IPS-20b (cell line): ENCODE measurements around the gene COL15A1.
"Not testable (repeated sequence)": the region's sequence is repeated elsewhere in the genome, so short reads cannot be mapped to it uniquely, and the experiment has no call there.

Experiments
- H3K27ac ChIP-seq: one replicate; pipeline ENCODE4 v1.5.1; 2013; ENCODE audit warnings: low read length
- H3K27me3 ChIP-seq: 2 replicates; pipeline ENCODE4 v1.6.1; 2013; ENCODE audit warnings: mild to moderate bottlenecking, low read length, inconsistent platforms; ENCODE audit not compliant: insufficient read depth
- H3K36me3 ChIP-seq: 2 replicates; pipeline ENCODE4 v1.6.1; 2013; ENCODE audit warnings: low read depth, mild to moderate bottlenecking, inconsistent platforms, low read length, moderate library complexity; ENCODE audit not compliant: insufficient read depth
- H3K4me1 ChIP-seq: 2 replicates; pipeline ENCODE4 v1.6.1; 2013; ENCODE audit warnings: mild to moderate bottlenecking, control low read depth, inconsistent platforms, low read length, moderate library complexity; ENCODE audit not compliant: insufficient read depth
- H3K4me3 ChIP-seq: 2 replicates; pipeline ENCODE4 v1.5.1; 2013; ENCODE audit warnings: mild to moderate bottlenecking, low read length, inconsistent platforms
- H3K9ac ChIP-seq: 2 replicates; pipeline ENCODE4 v1.6.1; 2013; ENCODE audit warnings: low read depth, mild to moderate bottlenecking, inconsistent platforms, low read length, moderate library complexity
- H3K9me3 ChIP-seq: 2 replicates; pipeline ENCODE4 v1.6.1; 2013; ENCODE audit warnings: mild to moderate bottlenecking, low read depth, low read length, inconsistent platforms; ENCODE audit not compliant: insufficient read depth

The COL15A1 gene

DNA sequence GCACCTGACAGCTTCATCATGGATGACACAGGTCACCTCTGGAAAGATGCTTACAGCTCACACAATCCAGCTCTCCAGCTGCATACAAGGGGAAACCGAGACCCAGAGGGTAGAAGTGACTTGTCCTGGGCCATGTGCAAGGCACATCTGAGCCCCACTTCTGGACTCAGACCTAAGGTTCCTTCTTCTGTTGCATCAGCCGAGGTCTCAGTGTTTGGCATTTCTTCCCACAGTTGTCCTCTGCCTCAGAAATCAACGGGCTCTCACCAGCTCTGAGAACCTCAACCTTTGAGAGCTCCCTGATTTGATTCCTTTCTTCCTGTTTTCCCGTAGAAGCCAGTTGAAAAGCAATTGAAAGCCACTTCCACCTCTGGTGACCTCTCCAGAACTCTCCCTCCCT is 38.7 kb upstream of the COL15A1 start:
- Histone ChIP-seq H3K9me3 (no peaks in the 10 kb centered on the region), H3K4me1 (no peaks in the 10 kb centered on the region), H3K27me3 (no peaks in the 10 kb centered on the region), H3K36me3 (no peaks in the 10 kb centered on the region), H3K4me3 (no peak overlapping the region), H3K9ac (no peak overlapping the region), H3K27ac (no peak overlapping the region)

GRCh38 chr9:98906273-98907040 is 37.2 kb upstream of the COL15A1 start:
- no peaks in the 10 kb centered on the region for H3K9me3 ChIP-seq
- H3K4me3 ChIP-seq, result no peak overlapping the region
- no peaks in the 10 kb centered on the region for H3K4me1 ChIP-seq
- H3K27me3 ChIP-seq, result no peaks in the 10 kb centered on the region
- H3K27ac ChIP-seq, result no peak overlapping the region
- H3K36me3 ChIP-seq, result no peaks in the 10 kb centered on the region
- H3K9ac ChIP-seq, result no peak overlapping the region

DNA sequence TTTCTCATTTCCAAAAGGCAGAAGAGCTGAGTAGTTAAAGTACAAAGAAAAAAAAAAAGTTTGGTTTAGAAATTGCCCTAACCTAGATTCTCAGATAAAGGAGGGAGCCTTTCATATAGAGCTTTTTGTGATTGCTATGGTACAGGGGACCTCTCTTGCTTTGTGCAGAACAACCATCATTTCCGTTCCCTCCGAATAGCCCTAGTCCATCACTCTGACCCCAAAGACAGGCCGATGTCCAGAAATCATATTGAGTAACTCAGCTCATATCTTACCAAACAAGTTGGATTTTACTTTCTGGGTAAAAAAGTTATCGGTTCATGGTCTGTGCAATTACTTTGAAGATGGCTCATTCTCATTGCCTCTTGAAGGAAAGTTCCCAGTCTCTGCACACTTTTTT is 36.7 kb upstream of the COL15A1 start:
- no peak overlapping the region for H3K4me3 ChIP-seq
- no peaks in the 10 kb centered on the region for H3K9me3 ChIP-seq
- no peaks in the 10 kb centered on the region for H3K36me3 ChIP-seq
- no peaks in the 10 kb centered on the region for H3K4me1 ChIP-seq
- H3K27me3 ChIP-seq, result no peaks in the 10 kb centered on the region
- no peak overlapping the region for H3K9ac ChIP-seq
- H3K27ac ChIP-seq, result no peak overlapping the region

DNA sequence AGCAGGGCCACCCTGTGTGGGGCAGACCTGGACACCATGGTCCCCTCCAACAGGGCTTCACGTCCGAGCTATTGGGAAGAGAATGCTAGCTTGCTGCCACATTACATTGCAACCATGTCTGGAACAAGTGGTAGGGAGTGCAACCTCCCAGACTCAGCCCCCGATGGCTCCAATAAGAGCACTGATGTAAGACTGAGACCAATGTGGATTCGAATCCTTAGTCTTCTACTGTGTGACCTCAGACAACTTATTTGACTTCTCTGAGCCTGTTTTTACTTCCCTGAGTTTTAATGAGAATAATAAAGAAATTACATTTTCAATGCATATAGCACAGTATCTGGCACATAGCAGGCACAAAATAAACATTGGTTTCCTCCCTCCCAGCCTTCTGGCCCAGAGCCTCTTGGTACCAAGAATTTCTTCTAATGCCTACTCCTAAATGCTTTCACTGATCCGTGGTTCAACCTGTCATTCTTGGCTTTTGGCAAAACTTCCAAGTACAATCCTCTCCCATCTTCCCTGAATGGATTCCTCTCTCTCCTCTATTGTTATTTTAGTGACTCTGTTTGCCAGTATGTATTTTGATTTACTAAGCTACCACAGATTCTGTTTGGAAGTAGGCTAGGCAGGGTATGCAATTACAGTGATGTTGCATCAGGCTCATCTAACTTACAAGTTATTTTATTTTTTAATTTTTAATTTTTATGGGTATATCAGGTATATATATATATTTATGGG is 34.6 kb upstream of the COL15A1 start:
- Histone ChIP-seq H3K36me3 (no peaks in the 10 kb centered on the region), H3K4me1 (no peaks in the 10 kb centered on the region), H3K27ac (no peak overlapping the region), H3K4me3 (no peak overlapping the region), H3K27me3 (no peaks in the 10 kb centered on the region), H3K9me3 (no peaks in the 10 kb centered on the region), H3K9ac (no peak overlapping the region)

- no peak overlapping the region for H3K4me3 ChIP-seq
- no peak overlapping the region for H3K27ac ChIP-seq
- no peaks in the 10 kb centered on the region for H3K4me1 ChIP-seq
- no peaks in the 10 kb centered on the region for H3K36me3 ChIP-seq
- no peaks in the 10 kb centered on the region for H3K27me3 ChIP-seq
- no peak overlapping the region for H3K9ac ChIP-seq
- H3K9me3 ChIP-seq, result no peaks in the 10 kb centered on the region
These were observed 33.8 kb upstream of the COL15A1 start for GRCh38 chr9:98909935-98910334.

GRCh38 chr9:98911042-98911441 is 32.7 kb upstream of the COL15A1 start:
- Histone ChIP-seq H3K9ac (no peak overlapping the region), H3K27ac (no peak overlapping the region), H3K9me3 (no peaks in the 10 kb centered on the region), H3K36me3 (no peaks in the 10 kb centered on the region), H3K4me3 (no peak overlapping the region), H3K4me1 (no peaks in the 10 kb centered on the region), H3K27me3 (no peaks in the 10 kb centered on the region)

DNA sequence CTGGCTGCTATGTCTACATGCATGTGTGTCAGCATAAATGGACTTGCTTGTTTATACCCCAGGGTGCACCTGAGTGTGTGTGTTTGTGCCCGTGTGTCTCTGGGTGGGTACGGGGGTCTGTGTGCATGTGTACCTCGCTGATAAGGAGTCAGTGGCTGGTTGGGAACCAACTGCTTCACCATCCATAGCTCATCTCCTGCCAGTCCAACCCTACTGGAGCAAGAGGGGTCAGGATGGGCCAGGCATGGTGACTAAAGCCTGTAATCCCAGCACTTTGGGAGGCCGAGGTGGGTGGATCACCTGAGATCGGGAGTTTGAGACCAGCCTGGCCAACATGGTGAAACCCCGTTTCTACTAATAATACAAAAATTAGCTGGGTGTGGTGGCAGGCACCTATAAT is 32.0 kb upstream of the COL15A1 start:
- H3K4me3 ChIP-seq, H3K9ac ChIP-seq, H3K27me3 ChIP-seq, H3K4me1 ChIP-seq, H3K9me3 ChIP-seq, H3K27ac ChIP-seq, H3K36me3 ChIP-seq: not testable (repeated sequence)

DNA sequence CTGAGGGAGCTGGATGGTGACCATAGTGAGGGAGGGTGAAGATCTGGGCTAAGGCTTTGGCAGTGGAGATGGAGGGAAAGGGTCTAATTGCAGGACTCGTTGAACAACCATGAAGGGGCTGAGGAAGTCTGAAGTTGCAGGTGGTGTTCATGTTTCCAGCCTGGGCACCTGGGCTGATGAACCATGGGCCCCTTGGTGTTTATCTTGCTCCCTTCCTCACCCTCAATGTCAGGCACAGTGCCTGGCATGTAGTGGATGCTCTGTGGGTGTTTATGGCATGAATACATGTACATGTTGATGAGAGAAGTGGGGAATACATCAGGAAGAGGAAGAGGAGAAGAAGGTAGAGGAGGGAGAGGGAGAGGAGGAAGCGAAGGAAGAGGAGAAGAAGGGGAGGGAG is 31.3 kb upstream of the COL15A1 start:
- Histone ChIP-seq H3K4me1 (no peaks in the 10 kb centered on the region), H3K4me3 (no peak overlapping the region), H3K36me3 (no peaks in the 10 kb centered on the region), H3K27me3 (no peaks in the 10 kb centered on the region), H3K9me3 (no peaks in the 10 kb centered on the region), H3K9ac (no peak overlapping the region), H3K27ac (no peak overlapping the region)

DNA sequence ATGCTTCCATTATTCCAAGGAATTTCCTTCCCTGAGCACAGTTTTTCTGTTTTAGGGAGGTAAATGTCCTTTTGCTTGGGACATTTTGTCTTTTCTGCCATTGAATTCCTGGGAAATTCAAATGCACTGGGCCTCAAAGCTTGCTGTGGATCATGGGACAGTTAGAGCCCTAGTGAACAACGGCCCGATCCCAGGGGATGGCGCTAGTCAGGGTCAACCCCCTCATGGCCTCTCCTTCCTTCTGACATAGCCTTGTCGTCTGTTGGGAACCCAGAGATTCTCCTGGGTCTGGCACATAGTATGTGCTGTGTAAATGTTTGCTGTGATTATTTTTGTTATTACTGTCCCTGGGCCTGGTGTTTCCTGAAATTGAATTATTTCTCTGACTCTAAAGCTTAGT is 30.7 kb upstream of the COL15A1 start:
- H3K27ac ChIP-seq, result no peak overlapping the region

DNA sequence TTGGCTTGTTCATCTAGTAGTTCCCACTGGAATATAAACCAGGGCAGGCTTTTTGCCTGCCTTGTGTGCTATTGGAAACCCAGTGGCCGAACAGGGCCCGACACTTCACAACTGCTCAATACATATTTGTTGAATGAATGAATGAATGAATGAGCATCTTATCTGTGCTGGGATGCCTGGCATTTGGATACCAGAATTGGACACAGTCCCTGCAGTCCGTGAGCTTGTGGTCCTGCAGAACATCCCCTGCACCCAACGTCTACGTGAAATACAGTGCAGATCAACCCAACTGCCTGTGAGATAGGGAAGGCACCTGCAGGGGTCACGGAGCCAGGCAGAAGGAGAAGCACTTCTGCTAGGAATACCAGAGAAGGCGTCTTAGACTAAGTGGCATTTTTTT is 30.0 kb upstream of the COL15A1 start:
- Histone ChIP-seq H3K36me3 (no peaks in the 10 kb centered on the region), H3K4me1 (no peaks in the 10 kb centered on the region), H3K4me3 (no peak overlapping the region), H3K9ac (no peak overlapping the region), H3K27ac (no peak overlapping the region), H3K9me3 (no peaks in the 10 kb centered on the region), H3K27me3 (no peaks in the 10 kb centered on the region)

More for the DNA sequence above, 30.7 kb upstream of the COL15A1 start:
- Histone ChIP-seq H3K4me1 (no peaks in the 10 kb centered on the region), H3K36me3 (no peaks in the 10 kb centered on the region), H3K4me3 (no peak overlapping the region), H3K9ac (no peak overlapping the region), H3K27me3 (no peaks in the 10 kb centered on the region), H3K9me3 (no peaks in the 10 kb centered on the region)

- H3K9ac ChIP-seq, result no peak overlapping the region
- no peaks in the 10 kb centered on the region for H3K27me3 ChIP-seq
- no peak overlapping the region for H3K27ac ChIP-seq
- no peaks in the 10 kb centered on the region for H3K4me1 ChIP-seq
- no peak overlapping the region for H3K4me3 ChIP-seq
- no peaks in the 10 kb centered on the region for H3K9me3 ChIP-seq
- H3K36me3 ChIP-seq, result no peaks in the 10 kb centered on the region
These were observed 28.1 kb upstream of the COL15A1 start for GRCh38 chr9:98915599-98915998.

GRCh38 chr9:98916660-98917059 is 27.0 kb upstream of the COL15A1 start:
- Histone ChIP-seq H3K27ac (no peak overlapping the region), H3K9me3 (no peaks in the 10 kb centered on the region), H3K4me1 (no peaks in the 10 kb centered on the region), H3K9ac (no peak overlapping the region), H3K36me3 (no peaks in the 10 kb centered on the region), H3K4me3 (no peak overlapping the region), H3K27me3 (no peaks in the 10 kb centered on the region)
